A549 (cell line): ENCODE data around the gene CERS5. TPM values are rescaled to one million over a fixed set of nuclear protein-coding genes. Genes with fewer than 3 reads are reported as not detected.

Experiments used
- ATAC-seq, 2 experiments: fragments of 200-7000 bp in 1 of 2; fragments of >200 bp in 1 of 2; cut with Nextera tagmentation in 1 of 2; cut with Tn5 transposase in 1 of 2; 3 replicates each; pipeline versions ENCODE4 v1.8.0 to v1.9.1; 2018 to 2020; ENCODE audit warnings: mild to moderate bottlenecking in 1 of 2, moderate library complexity in 1 of 2
- CTCF ChIA-PET: fragments of 300-600 bp; sonication (Branson Sonifier 250); formaldehyde crosslinking; extraction: SDS; loops from one replicate; lab custom pipeline; 2021; ENCODE audit warnings: antibody characterized with exemption, inconsistent platforms; lab: Yijun Ruan, JAX
- POLR2A ChIA-PET: fragments of 350-600 bp; formaldehyde crosslinking; extraction: SDS; loops from one replicate; lab custom pipeline; 2021; ENCODE audit warnings: antibody characterized with exemption, inconsistent platforms; lab: Yijun Ruan, JAX
- DNase-seq, 2 experiments: peaks; one replicate each; pipeline versions ENCODE4 v3.0.0 to v3.0.0-alpha.2; 2011 to 2016; ENCODE audit warnings: low read depth in 1 of 2, low spot score in 1 of 2
- FAIRE-seq: peaks from 2 replicates; lab custom pipeline; 2011; peaks lifted over from hg19 to GRCh38; lab: Jason Lieb, UNC
- H3K27ac ChIP-seq, 2 experiments: fragments of >200 bp; sonication (Bioruptor Twin); formaldehyde crosslinking; 3 replicates each; pipeline ENCODE4 v1.5.1; 2016 to 2017
- H3K4me1 ChIP-seq: fragments of >200 bp; sonication (Bioruptor Twin); formaldehyde crosslinking; 3 replicates; pipeline ENCODE4 v1.6.1; 2016
- H3K4me2 ChIP-seq: fragments of >200 bp; sonication (Bioruptor Twin); formaldehyde crosslinking; 3 replicates; pipeline ENCODE4 v1.6.1; 2016
- H3K4me3 ChIP-seq: fragments of >200 bp; sonication (Bioruptor Twin); formaldehyde crosslinking; 3 replicates; pipeline ENCODE4 v1.5.1; 2016
- H3K9me3 ChIP-seq: fragments of >200 bp; sonication (Bioruptor Twin); formaldehyde crosslinking; 3 replicates; pipeline ENCODE4 v1.6.1; 2016
- BHLHE40 ChIP-seq: IDR thresholded peaks from 2 replicates; pipeline ENCODE4 v1.6.1; 2012; ENCODE audit warnings: low read depth, low read length, inconsistent platforms
- CBX8 ChIP-seq: fragments of 200-600 bp; sonication (generic); IDR thresholded peaks from 2 replicates; pipeline ENCODE4 v1.6.1; 2016
- CEBPB ChIP-seq, 2 experiments: fragments of >200 bp in 1 of 2; sonication (Bioruptor Twin) in 1 of 2; formaldehyde crosslinking in 1 of 2; IDR thresholded peaks; 2 replicates each; pipeline ENCODE4 v1.6.1; 2012 to 2016
- EHF ChIP-seq: fragments of 250-450 bp; sonication (Bioruptor Pico); IDR thresholded peaks from 2 replicates; pipeline ENCODE4 v1.5.0; 2020; ENCODE audit warnings: mild to moderate bottlenecking
- FOSL2 ChIP-seq, 2 experiments: fragments of 450-650 bp in 1 of 2; fragments of >200 bp in 1 of 2; sonication (Bioruptor Twin) in 1 of 2; formaldehyde crosslinking; IDR thresholded peaks; 2 replicates each; pipeline versions ENCODE4 v1.5.0 to v1.6.1; 2016 to 2020; ENCODE audit warnings: mild to moderate bottlenecking in 1 of 2, moderate library complexity in 1 of 2
- GATA3 ChIP-seq: IDR thresholded peaks from 2 replicates; pipeline ENCODE4 v1.6.1; 2012; ENCODE audit warnings: borderline replicate concordance
- HDAC2 ChIP-seq: fragments of 200-600 bp; sonication (generic); IDR thresholded peaks from 2 replicates; pipeline ENCODE4 v1.6.1; 2016
- JUN ChIP-seq, 2 experiments: fragments of >200 bp; sonication (Bioruptor Twin); formaldehyde crosslinking; IDR thresholded peaks; 2 replicates in 1 of 2; 3 replicates in 1 of 2; pipeline ENCODE4 v1.6.1; 2016 to 2017
- JUNB ChIP-seq: fragments of >200 bp; sonication (Bioruptor Twin); formaldehyde crosslinking; IDR thresholded peaks from 2 replicates; pipeline ENCODE4 v1.6.1; 2016
- MYC ChIP-seq: IDR thresholded peaks from 2 replicates; pipeline ENCODE4 v1.6.1; 2012; ENCODE audit warnings: mild to moderate bottlenecking, inconsistent platforms, low read length, improper control_type of control experiment, borderline replicate concordance
- RAD21 ChIP-seq, 2 experiments: fragments of >200 bp in 1 of 2; sonication (Bioruptor Twin) in 1 of 2; formaldehyde crosslinking in 1 of 2; IDR thresholded peaks in 1 of 2; conservative IDR thresholded peaks in 1 of 2; 2 replicates in 1 of 2; 3 replicates in 1 of 2; pipeline ENCODE4 v1.6.1; 2012 to 2018; ENCODE audit warnings: inconsistent platforms in 1 of 2
- RFX5 ChIP-seq: fragments of 450-650 bp; IDR thresholded peaks from 2 replicates; pipeline ENCODE4 v1.7.1; 2014; ENCODE audit warnings: antibody characterized with exemption, mild to moderate bottlenecking, moderate library complexity
- ZSCAN20 ChIP-seq: fragments of 250-450 bp; sonication (Bioruptor Pico); IDR thresholded peaks from 2 replicates; pipeline ENCODE4 v1.8.0; 2022; ENCODE audit warnings: mild to moderate bottlenecking, moderate library complexity
- WGBS: methylation state at CpG from one replicate; pipeline ENCODE4 v1.1.6; 2017; ENCODE audit errors: missing lambda C conversion rate; 5-methylcytosine and 5-hydroxymethylcytosine counted together
- polyA plus RNA-seq, 4 experiments: library from polyadenylated mRNA; depleted of rRNA in 3 of 4; stranded (reverse); fragments of >200 nt; fragmentation: RNase III in 1 of 4; extraction: RNeasy Plus Mini Kit Qiagen cat#74134 plus additional on column Dnase treatment in 1 of 4; gene quantifications; 2 replicates in 3 of 4; 3 replicates in 1 of 4; pipeline ENCODE4 v1.2.3, GENCODE V29; 2011 to 2017
- TF ChIP-seq, protein P1 (sequence below): fragments of 200-600 bp; sonication (generic); IDR thresholded peaks from 2 replicates; pipeline ENCODE4 v1.6.1; 2016; ENCODE audit warnings: antibody characterized with exemption, mild to moderate bottlenecking, moderate library complexity
- TF ChIP-seq, protein P2 (sequence below): fragments of 250-450 bp; sonication (Bioruptor Pico); IDR thresholded peaks from 2 replicates; pipeline ENCODE4 v1.5.0; 2020; ENCODE audit warnings: low read depth, mild to moderate bottlenecking, moderate library complexity
- TF ChIP-seq, protein P3 (sequence below): fragments of 450-650 bp; IDR thresholded peaks from 2 replicates; pipeline ENCODE4 v1.6.1; 2014; ENCODE audit warnings: antibody characterized with exemption
- TF ChIP-seq, protein P4 (sequence below): fragments of >200 bp; sonication (Bioruptor Twin); formaldehyde crosslinking; IDR thresholded peaks from 2 replicates; pipeline ENCODE4 v1.6.1; 2016

The CERS5 gene
- polyA plus RNA-seq, 2 of the 4 experiments (the other 2 are of a cell fraction), result 16.7 to 56.3 TPM

DNA sequence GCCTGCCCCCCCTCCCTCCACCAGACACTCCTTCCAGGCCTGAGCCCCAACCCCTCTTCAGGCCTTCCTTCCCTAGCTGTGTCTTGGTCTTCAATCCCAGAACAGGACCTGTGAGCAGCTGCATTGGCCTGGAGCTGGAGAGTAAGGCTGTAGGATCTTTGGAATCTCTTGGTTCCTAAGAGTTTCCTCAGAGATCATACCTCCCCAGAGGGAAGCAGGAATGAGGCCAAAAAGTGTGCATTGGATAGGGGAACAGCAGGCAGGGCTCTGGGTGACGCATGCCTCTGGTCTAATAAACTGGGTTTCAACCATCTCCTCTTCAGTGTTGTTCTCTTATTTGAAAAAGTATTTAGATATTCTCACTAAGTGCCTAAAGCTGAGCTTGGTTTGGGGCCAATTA is 83.9 kb downstream of the CERS5 start (continued):
- TF ChIP-seq, protein P1, sequence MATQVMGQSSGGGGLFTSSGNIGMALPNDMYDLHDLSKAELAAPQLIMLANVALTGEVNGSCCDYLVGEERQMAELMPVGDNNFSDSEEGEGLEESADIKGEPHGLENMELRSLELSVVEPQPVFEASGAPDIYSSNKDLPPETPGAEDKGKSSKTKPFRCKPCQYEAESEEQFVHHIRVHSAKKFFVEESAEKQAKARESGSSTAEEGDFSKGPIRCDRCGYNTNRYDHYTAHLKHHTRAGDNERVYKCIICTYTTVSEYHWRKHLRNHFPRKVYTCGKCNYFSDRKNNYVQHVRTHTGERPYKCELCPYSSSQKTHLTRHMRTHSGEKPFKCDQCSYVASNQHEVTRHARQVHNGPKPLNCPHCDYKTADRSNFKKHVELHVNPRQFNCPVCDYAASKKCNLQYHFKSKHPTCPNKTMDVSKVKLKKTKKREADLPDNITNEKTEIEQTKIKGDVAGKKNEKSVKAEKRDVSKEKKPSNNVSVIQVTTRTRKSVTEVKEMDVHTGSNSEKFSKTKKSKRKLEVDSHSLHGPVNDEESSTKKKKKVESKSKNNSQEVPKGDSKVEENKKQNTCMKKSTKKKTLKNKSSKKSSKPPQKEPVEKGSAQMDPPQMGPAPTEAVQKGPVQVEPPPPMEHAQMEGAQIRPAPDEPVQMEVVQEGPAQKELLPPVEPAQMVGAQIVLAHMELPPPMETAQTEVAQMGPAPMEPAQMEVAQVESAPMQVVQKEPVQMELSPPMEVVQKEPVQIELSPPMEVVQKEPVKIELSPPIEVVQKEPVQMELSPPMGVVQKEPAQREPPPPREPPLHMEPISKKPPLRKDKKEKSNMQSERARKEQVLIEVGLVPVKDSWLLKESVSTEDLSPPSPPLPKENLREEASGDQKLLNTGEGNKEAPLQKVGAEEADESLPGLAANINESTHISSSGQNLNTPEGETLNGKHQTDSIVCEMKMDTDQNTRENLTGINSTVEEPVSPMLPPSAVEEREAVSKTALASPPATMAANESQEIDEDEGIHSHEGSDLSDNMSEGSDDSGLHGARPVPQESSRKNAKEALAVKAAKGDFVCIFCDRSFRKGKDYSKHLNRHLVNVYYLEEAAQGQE, result no peak
- no peak for TF ChIP-seq RAD21 (conservative IDR thresholded peaks at IDR 0.05 in 1 of 2, IDR thresholded peaks at IDR 0.05 in 1 of 2)
- TF ChIP-seq CBX8, result no peak

DNA sequence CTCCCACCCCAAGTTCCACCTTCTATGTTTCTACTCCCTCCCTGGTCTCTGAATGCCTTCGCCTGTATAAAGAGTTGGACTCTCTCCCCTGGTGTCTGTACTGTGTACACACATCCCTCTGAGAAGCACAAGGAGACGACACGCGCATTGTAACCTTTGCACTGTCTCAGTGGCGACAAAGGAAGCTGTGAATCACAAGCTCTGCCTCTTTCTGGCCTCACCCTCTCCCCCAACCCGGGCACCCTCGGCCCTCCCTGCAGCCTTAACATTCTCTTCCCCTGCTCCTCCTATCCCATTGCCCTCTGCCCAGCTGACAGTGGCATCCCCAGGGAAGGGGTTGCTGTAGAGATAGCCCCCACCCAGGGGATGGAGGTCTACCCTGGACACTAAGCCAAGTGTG is 84.5 kb downstream of the CERS5 start:
- Histone ChIP-seq H3K27ac (peak overlapping the region; percentile 77 to 99), H3K4me3 (no peak overlapping the region), H3K4me1 (peaks cover 36% of the 10 kb centered on the region), H3K4me2 (peak overlapping the region; percentile 95), H3K9me3 (no peaks in the 10 kb centered on the region)
- DNase-seq, result peak in 1 of 2 experiments; percentile 89
- TF ChIP-seq, protein P2, sequence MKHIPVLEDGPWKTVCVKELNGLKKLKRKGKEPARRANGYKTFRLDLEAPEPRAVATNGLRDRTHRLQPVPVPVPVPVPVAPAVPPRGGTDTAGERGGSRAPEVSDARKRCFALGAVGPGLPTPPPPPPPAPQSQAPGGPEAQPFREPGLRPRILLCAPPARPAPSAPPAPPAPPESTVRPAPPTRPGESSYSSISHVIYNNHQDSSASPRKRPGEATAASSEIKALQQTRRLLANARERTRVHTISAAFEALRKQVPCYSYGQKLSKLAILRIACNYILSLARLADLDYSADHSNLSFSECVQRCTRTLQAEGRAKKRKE, result no peak
- TF ChIP-seq GATA3 (no peak), FOSL2 (IDR thresholded peaks at IDR 0.05) (no peak), FOSL2 (CRISPR knock-in tag; IDR thresholded peaks at IDR 0.05) (no peak), MYC (no peak), JUNB (no peak), JUN (IDR thresholded peaks at IDR 0.05) (no peak), EHF (CRISPR knock-in tag) (no peak), RFX5 (no peak), BHLHE40 (no peak)
- no peak for FAIRE-seq
- ChIA-PET CTCF (interaction anchor here (0.6 to 33.6 kb wide), 14 partner anchors 8 to 342 kb away, joined by 3 to 708 read pairs (median 4); partner anchors contain the start of genes AQP5, AQP6, CERS5 and COX14), POLR2A (interaction anchor here (1.4 to 1.5 kb wide), 2 partner anchors 19 to 84 kb away, joined by 4 to 5 read pairs; partner anchors contain the start of gene CERS5)
- 14% methylated on average over 7 of the region's 7 CpGs for WGBS
- peak; percentile 30 to 44; a peak in 5 of 6 replicates for ATAC-seq

DNA sequence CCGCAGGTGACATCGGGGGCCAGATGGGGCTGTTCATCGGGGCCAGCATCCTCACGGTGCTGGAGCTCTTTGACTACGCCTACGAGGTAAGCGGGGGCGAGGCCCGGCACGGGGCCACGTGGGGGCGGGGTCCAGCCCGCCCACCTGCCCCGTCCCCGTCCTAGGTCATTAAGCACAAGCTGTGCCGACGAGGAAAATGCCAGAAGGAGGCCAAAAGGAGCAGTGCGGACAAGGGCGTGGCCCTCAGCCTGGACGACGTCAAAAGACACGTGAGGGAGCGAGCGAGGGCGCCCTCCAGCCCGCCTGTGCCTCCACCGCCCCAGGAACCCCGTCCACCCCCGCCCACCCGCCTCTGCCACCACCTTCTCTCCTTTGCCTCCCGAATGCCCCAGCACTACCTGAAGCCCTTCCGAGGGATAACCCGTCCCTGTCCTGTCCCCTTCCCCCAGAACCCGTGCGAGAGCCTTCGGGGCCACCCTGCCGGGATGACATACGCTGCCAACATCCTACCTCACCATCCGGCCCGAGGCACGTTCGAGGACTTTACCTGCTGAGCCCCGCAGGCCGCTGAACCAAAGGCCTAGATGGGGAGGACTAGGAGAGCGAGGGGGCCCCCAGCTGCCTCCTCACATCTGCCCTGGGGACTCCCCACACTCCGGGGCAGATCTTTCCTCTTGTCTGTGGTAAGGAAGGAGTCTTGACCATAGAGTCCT is 85.9 kb downstream of the CERS5 start:
- ChIA-PET CTCF (interaction anchor here (0.6 to 33.6 kb wide), 7 partner anchors 11 to 136 kb away, joined by 3 to 708 read pairs (median 32); partner anchors contain the start of genes AQP5, AQP6, COX14 and GPD1), POLR2A (no interaction called here)
- Histone ChIP-seq H3K4me3 (no peak overlapping the region), H3K27ac (peak overlapping the region; percentile 77 to 99; a peak in 5 of 6 replicates), H3K4me1 (peaks cover 36% of the 10 kb centered on the region), H3K4me2 (no peak overlapping the region), H3K9me3 (no peaks in the 10 kb centered on the region)
- DNase-seq (no peak), FAIRE-seq (no peak), ATAC-seq (no peak)
- WGBS, result 93% methylated on average over 44 of the region's 46 CpGs
- TF ChIP-seq ZSCAN20 (CRISPR knock-in tag) (no peak), CEBPB (IDR thresholded peaks at IDR 0.05) (no peak), HDAC2 (no peak)
- TF ChIP-seq, protein P3, sequence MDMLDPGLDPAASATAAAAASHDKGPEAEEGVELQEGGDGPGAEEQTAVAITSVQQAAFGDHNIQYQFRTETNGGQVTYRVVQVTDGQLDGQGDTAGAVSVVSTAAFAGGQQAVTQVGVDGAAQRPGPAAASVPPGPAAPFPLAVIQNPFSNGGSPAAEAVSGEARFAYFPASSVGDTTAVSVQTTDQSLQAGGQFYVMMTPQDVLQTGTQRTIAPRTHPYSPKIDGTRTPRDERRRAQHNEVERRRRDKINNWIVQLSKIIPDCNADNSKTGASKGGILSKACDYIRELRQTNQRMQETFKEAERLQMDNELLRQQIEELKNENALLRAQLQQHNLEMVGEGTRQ, result no peak
- TF ChIP-seq, protein P4, sequence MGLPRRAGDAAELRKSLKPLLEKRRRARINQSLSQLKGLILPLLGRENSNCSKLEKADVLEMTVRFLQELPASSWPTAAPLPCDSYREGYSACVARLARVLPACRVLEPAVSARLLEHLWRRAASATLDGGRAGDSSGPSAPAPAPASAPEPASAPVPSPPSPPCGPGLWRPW, result no peak
